Osteoblast (primary cell): ENCODE data around the gene ZNF892. TPM values are rescaled to one million over a fixed set of nuclear protein-coding genes. Genes with fewer than 3 reads are reported as not detected.

Experiments used
- DNase-seq: peaks from one replicate; pipeline ENCODE4 v3.0.0; 2011; ENCODE audit warnings: low spot score, mixed read lengths; ENCODE audit not compliant: insufficient read length; ENCODE audit errors: missing footprints
- H2AFZ ChIP-seq: 2 replicates; pipeline ENCODE4 v1.6.0; 2011; ENCODE audit warnings: mild to moderate bottlenecking, low read length
- H3K27ac ChIP-seq: 2 replicates; pipeline ENCODE4 v1.5.1; 2011; ENCODE audit warnings: mild to moderate bottlenecking, low read depth, low read length, moderate library complexity
- H3K27me3 ChIP-seq: 2 replicates; pipeline ENCODE4 v1.6.0; 2012; ENCODE audit warnings: mild to moderate bottlenecking, control low read depth, inconsistent platforms, low read length, moderate library complexity; ENCODE audit not compliant: insufficient read depth
- H3K36me3 ChIP-seq: 2 replicates; pipeline ENCODE4 v1.5.1; 2011; ENCODE audit warnings: mild to moderate bottlenecking, low read length, control low read depth, moderate library complexity; ENCODE audit not compliant: insufficient read depth
- H3K4me1 ChIP-seq: 2 replicates; pipeline ENCODE4 v1.5.1; 2011; ENCODE audit warnings: mild to moderate bottlenecking, low read length, control low read depth, moderate library complexity; ENCODE audit not compliant: insufficient read depth
- H3K4me2 ChIP-seq: 2 replicates; pipeline ENCODE4 v1.6.0; 2011; ENCODE audit warnings: mild to moderate bottlenecking, low read length; ENCODE audit not compliant: insufficient read depth
- H3K4me3 ChIP-seq: fragments of 200-600 bp; sonication (generic); 3 replicates; pipeline ENCODE4 v1.5.1; 2012; ENCODE audit warnings: mild to moderate bottlenecking, low read length, inconsistent platforms; ENCODE audit not compliant: insufficient read depth
- H3K79me2 ChIP-seq: 2 replicates; pipeline ENCODE4 v1.6.0; 2012; ENCODE audit warnings: mild to moderate bottlenecking, low read length, control low read depth, inconsistent platforms; ENCODE audit not compliant: insufficient read depth
- H3K9me3 ChIP-seq: 2 replicates; pipeline ENCODE4 v1.5.1; 2011; ENCODE audit warnings: low read depth, low read length, control low read depth
- H4K20me1 ChIP-seq: 2 replicates; pipeline ENCODE4 v1.6.0; 2012; ENCODE audit warnings: mild to moderate bottlenecking, low read length, control low read depth; ENCODE audit not compliant: insufficient read depth
- CTCF ChIP-seq: IDR thresholded peaks from 2 replicates; pipeline ENCODE4 v1.5.1; 2011; ENCODE audit warnings: mild to moderate bottlenecking, low read depth, low read length, moderate library complexity; ENCODE audit errors: extremely low read depth
- total RNA-seq: library from RNA; depleted of rRNA; stranded (reverse); fragments of >200 nt; gene quantifications from 2 replicates; pipeline ENCODE4 v1.2.3, GENCODE V29; 2012

The ZNF892 gene
- total RNA-seq, 1 donor: 6.2 TPM

- Histone ChIP-seq H3K79me2 (no peaks in the 10 kb centered on the region), H3K36me3 (peaks cover 33% of the 10 kb centered on the region), H3K9me3 (peaks cover 64% of the 10 kb centered on the region), H3K4me2 (no peak overlapping the region), H2AFZ (no peak overlapping the region), H3K4me3 (no peak overlapping the region), H3K27me3 (no peaks in the 10 kb centered on the region), H3K4me1 (no peaks in the 10 kb centered on the region), H3K27ac (no peak overlapping the region), H4K20me1 (no peaks in the 10 kb centered on the region)
- DNase-seq: no peak
- TF ChIP-seq CTCF: no peak
Measured at GRCh38 chr2:95215018-95215612, 7.8 kb downstream of the ZNF892 start.

DNA sequence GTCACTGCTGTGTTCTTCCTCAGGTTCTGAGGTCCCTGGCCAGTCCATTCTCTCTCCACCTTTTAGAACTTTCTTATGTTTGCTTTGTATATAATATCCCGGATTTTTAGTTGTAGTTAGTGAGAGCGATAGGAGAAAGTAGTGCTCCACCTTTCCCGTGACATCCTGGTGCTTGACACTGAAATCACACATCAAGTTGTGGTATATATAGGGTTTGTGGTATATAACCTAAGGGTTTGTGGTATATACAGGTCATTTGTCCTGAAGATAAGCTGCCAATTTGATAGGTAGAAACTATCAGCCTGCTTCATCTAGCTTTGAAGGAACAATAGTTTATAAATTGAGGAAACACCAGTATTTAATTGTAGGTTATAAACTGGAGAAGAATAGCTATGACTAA, 13.1 kb downstream of the ZNF892 start:
- H3K9me3 ChIP-seq: peaks cover 28% of the 10 kb centered on the region
- DNase-seq: no peak
- H3K36me3 ChIP-seq: no peaks in the 10 kb centered on the region

GRCh38 chr2:95225658-95226057, 18.3 kb downstream of the ZNF892 start:
- Histone ChIP-seq H3K36me3 (no peaks in the 10 kb centered on the region), H3K4me1 (no peaks in the 10 kb centered on the region), H4K20me1 (no peaks in the 10 kb centered on the region), H3K79me2 (no peaks in the 10 kb centered on the region), H2AFZ (no peak overlapping the region), H3K4me2 (no peak overlapping the region), H3K27me3 (no peaks in the 10 kb centered on the region), H3K4me3 (no peak overlapping the region), H3K27ac (no peak overlapping the region), H3K9me3 (peaks cover 2% of the 10 kb centered on the region)
- no peak for TF ChIP-seq CTCF
- no peak for DNase-seq

More for the DNA sequence above, 13.1 kb downstream of the ZNF892 start:
- Histone ChIP-seq H3K79me2 (no peaks in the 10 kb centered on the region), H3K4me3 (no peak overlapping the region), H3K27me3 (no peaks in the 10 kb centered on the region), H4K20me1 (no peaks in the 10 kb centered on the region), H3K4me2 (no peak overlapping the region), H2AFZ (no peak overlapping the region), H3K4me1 (no peaks in the 10 kb centered on the region), H3K27ac (no peak overlapping the region)
- no peak for TF ChIP-seq CTCF

- DNase-seq: peak; percentile 83
- Histone ChIP-seq H3K4me2 (no peak overlapping the region), H3K4me3 (no peak overlapping the region), H4K20me1 (no peaks in the 10 kb centered on the region), H3K27me3 (peaks cover 8% of the 10 kb centered on the region), H2AFZ (no peak overlapping the region), H3K79me2 (no peaks in the 10 kb centered on the region), H3K4me1 (peaks cover 5% of the 10 kb centered on the region), H3K36me3 (no peaks in the 10 kb centered on the region), H3K27ac (no peak overlapping the region), H3K9me3 (no peaks in the 10 kb centered on the region)
- peak; percentile 91 for TF ChIP-seq CTCF
Measured at GRCh38 chr2:95231723-95232122, 24.4 kb downstream of the ZNF892 start.
